ENCODE measurements around the gene FRMD4A. TPM values are rescaled to one million over a fixed set of nuclear protein-coding genes. Genes with fewer than 3 reads are reported as not detected.

Gene FRMD4A
- total RNA-seq, 2 experiments from 2014 or later = 0.17 TPM; not detected in 1

DNA sequence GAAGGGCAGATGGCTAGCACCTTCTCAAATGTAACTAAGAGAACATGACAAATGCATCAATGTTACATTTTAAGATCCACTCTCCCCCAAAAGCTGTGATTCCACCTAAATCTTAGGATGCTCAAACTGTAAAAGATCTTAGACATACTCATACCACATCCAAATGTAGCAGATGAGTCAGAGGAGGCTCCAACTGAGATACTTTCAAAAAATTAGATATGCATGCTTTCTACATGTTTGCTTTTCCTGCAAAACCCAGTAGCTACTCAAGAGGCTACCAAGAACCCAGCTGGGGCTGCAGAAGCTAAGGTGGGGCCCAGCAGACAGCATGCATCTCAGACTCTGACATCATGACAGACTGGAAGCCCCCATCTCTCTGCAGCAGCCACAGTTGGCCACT lies 31.4 kb upstream of the FRMD4A start:
- H2AFZ ChIP-seq (ENCODE audit: low read length) = no peak overlapping the region
- DNase-seq (ENCODE audit: low spot score) = no peak
- no peaks in the 10 kb centered on the region for H3K4me1 ChIP-seq (ENCODE audit: insufficient read depth, low read length, poor library complexity, severe bottlenecking)
- ChIA-PET POLR2A (no interaction called here), CTCF (ENCODE audit: unreplicated experiment) (no interaction called here)
- H3K9me3 ChIP-seq (ENCODE audit: low read length) = no peaks in the 10 kb centered on the region
- intact Hi-C loops (cut with micrococcal nuclease; ENCODE audit: unreplicated experiment) = no loop called here
- H3K36me3 ChIP-seq (ENCODE audit: insufficient read depth, low read length) = no peaks in the 10 kb centered on the region
- H3K79me2 ChIP-seq (ENCODE audit: insufficient read depth, low read depth, low read length) = no peaks in the 10 kb centered on the region
- TF ChIP-seq, protein P1, sequence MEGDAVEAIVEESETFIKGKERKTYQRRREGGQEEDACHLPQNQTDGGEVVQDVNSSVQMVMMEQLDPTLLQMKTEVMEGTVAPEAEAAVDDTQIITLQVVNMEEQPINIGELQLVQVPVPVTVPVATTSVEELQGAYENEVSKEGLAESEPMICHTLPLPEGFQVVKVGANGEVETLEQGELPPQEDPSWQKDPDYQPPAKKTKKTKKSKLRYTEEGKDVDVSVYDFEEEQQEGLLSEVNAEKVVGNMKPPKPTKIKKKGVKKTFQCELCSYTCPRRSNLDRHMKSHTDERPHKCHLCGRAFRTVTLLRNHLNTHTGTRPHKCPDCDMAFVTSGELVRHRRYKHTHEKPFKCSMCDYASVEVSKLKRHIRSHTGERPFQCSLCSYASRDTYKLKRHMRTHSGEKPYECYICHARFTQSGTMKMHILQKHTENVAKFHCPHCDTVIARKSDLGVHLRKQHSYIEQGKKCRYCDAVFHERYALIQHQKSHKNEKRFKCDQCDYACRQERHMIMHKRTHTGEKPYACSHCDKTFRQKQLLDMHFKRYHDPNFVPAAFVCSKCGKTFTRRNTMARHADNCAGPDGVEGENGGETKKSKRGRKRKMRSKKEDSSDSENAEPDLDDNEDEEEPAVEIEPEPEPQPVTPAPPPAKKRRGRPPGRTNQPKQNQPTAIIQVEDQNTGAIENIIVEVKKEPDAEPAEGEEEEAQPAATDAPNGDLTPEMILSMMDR (conservative IDR thresholded peaks at IDR 0.05; ENCODE audit: low read length) = no peak
- no peak for TF ChIP-seq EZH2phosphoT487 (IDR thresholded peaks at IDR 0.05; ENCODE audit: borderline replicate concordance, low read depth, low read length)
- no TSS peak for BruUV-seq (replicated peaks)
- no peak overlapping the region for H3K27ac ChIP-seq (ENCODE audit: low read depth, low read length, poor library complexity, severe bottlenecking)
- no peak overlapping the region for H3K4me3 ChIP-seq (ENCODE audit: low read depth, low read length, poor library complexity, severe bottlenecking)
- H4K20me1 ChIP-seq (ENCODE audit: insufficient read depth, low read length) = no peaks in the 10 kb centered on the region
- no peak overlapping the region for H3K4me2 ChIP-seq (ENCODE audit: low read length)
- H3K9me2 ChIP-seq (ENCODE audit: insufficient read depth, low read length) = no peaks in the 10 kb centered on the region

- Histone ChIP-seq H3K27ac (ENCODE audit: low read depth, low read length, poor library complexity, severe bottlenecking) (no peak overlapping the region), H3K9me2 (ENCODE audit: insufficient read depth, low read length) (no peaks in the 10 kb centered on the region), H3K9me3 (ENCODE audit: low read length) (no peaks in the 10 kb centered on the region), H3K36me3 (ENCODE audit: insufficient read depth, low read length) (no peaks in the 10 kb centered on the region), H3K4me1 (ENCODE audit: insufficient read depth, low read length, poor library complexity, severe bottlenecking) (no peaks in the 10 kb centered on the region), H3K79me2 (ENCODE audit: insufficient read depth, low read depth, low read length) (no peaks in the 10 kb centered on the region), H2AFZ (ENCODE audit: low read length) (no peak overlapping the region), H4K20me1 (ENCODE audit: insufficient read depth, low read length) (no peaks in the 10 kb centered on the region), H3K4me2 (ENCODE audit: low read length) (no peak overlapping the region), H3K4me3 (ENCODE audit: low read depth, low read length, poor library complexity, severe bottlenecking) (no peak overlapping the region)
- no TSS peak for BruUV-seq (replicated peaks)
- DNase-seq (ENCODE audit: low spot score) = no peak
- TF ChIP-seq, protein P1 (conservative IDR thresholded peaks at IDR 0.05; ENCODE audit: low read length) = no peak
- no peak for TF ChIP-seq EZH2phosphoT487 (IDR thresholded peaks at IDR 0.05; ENCODE audit: borderline replicate concordance, low read depth, low read length)
- ChIA-PET CTCF (ENCODE audit: unreplicated experiment) (no interaction called here), POLR2A (no interaction called here)
- intact Hi-C loops (cut with micrococcal nuclease; ENCODE audit: unreplicated experiment) = no loop called here
Observed at GRCh38 chr10:14360961-14361360, 30.2 kb upstream of the FRMD4A start.

- intact Hi-C loops (cut with micrococcal nuclease; ENCODE audit: unreplicated experiment) = no loop called here
- Histone ChIP-seq H3K4me3 (ENCODE audit: low read depth, low read length, poor library complexity, severe bottlenecking) (no peak overlapping the region), H2AFZ (ENCODE audit: low read length) (no peak overlapping the region), H4K20me1 (ENCODE audit: insufficient read depth, low read length) (no peaks in the 10 kb centered on the region), H3K9me3 (ENCODE audit: low read length) (no peaks in the 10 kb centered on the region), H3K36me3 (ENCODE audit: insufficient read depth, low read length) (no peaks in the 10 kb centered on the region), H3K4me2 (ENCODE audit: low read length) (no peak overlapping the region), H3K27ac (ENCODE audit: low read depth, low read length, poor library complexity, severe bottlenecking) (no peak overlapping the region), H3K9me2 (ENCODE audit: insufficient read depth, low read length) (no peaks in the 10 kb centered on the region), H3K79me2 (ENCODE audit: insufficient read depth, low read depth, low read length) (no peaks in the 10 kb centered on the region), H3K4me1 (ENCODE audit: insufficient read depth, low read length, poor library complexity, severe bottlenecking) (no peaks in the 10 kb centered on the region)
- ChIA-PET CTCF (ENCODE audit: unreplicated experiment) (no interaction called here), POLR2A (no interaction called here)
- DNase-seq (ENCODE audit: low spot score) = no peak
- BruUV-seq (replicated peaks) = no TSS peak
- TF ChIP-seq, protein P1 (conservative IDR thresholded peaks at IDR 0.05; ENCODE audit: low read length) = no peak
- TF ChIP-seq EZH2phosphoT487 (IDR thresholded peaks at IDR 0.05; ENCODE audit: borderline replicate concordance, low read depth, low read length) = no peak
Observed at GRCh38 chr10:14360515-14360914, 29.8 kb upstream of the FRMD4A start.
